DND-41 (cell line): ENCODE results near the gene TMEM161B.

Source experiments
- CTCF ChIP-seq: IDR thresholded peaks from 2 replicates; pipeline ENCODE4 v1.5.1; 2012; ENCODE audit warnings: borderline replicate concordance, low read length, moderate library complexity, mild to moderate bottlenecking; ENCODE audit not compliant: poor library complexity, severe bottlenecking; ENCODE audit errors: extremely low read depth
- EZH2 ChIP-seq: IDR thresholded peaks from 3 replicates; pipeline ENCODE4 v1.6.1; 2012; ENCODE audit warnings: borderline replicate concordance, low read depth, mild to moderate bottlenecking, moderate library complexity, low read length, inconsistent platforms; ENCODE audit not compliant: severe bottlenecking

- TF ChIP-seq CTCF (no peak), EZH2 (no peak)
Measured at GRCh38 chr5:88263349-88263748, 5.3 kb downstream of the TMEM161B start.
